CD4-positive, alpha-beta T cell treated with Interleukin-6 for 4 hours (primary cell): ENCODE results near the gene RBM14.
"Not testable (repeated sequence)": the region's sequence is repeated elsewhere in the genome, so short reads cannot be mapped to it uniquely, and the experiment has no call there.

ENCODE experiments used
- DNase-seq: peaks from one replicate; pipeline ENCODE4 v3.0.0-alpha.2; 2020; ENCODE audit warnings: mixed read lengths

The RBM14 gene

GRCh38 chr11:66637557-66638176 is 21.2 kb downstream of the RBM14 start:
- no peak for DNase-seq

GRCh38 chr11:66638177-66639065 is 22.0 kb downstream of the RBM14 start, which contains the start of gene RBM4:
Gene RBM4, plus strand, starts transcription at chr11:66638703. Its CDS starts 1,009 bp downstream, at chr11:66639712.
- peak; percentile 95 for DNase-seq

GRCh38 chr11:66639066-66639813 is 22.8 kb downstream of the RBM14 start:
- DNase-seq = peak; percentile 31

- DNase-seq = not testable (repeated sequence)
Observed at GRCh38 chr11:66639814-66640340, 23.4 kb downstream of the RBM14 start.

GRCh38 chr11:66641834-66642233 is 25.4 kb downstream of the RBM14 start:
- no peak for DNase-seq

DNA sequence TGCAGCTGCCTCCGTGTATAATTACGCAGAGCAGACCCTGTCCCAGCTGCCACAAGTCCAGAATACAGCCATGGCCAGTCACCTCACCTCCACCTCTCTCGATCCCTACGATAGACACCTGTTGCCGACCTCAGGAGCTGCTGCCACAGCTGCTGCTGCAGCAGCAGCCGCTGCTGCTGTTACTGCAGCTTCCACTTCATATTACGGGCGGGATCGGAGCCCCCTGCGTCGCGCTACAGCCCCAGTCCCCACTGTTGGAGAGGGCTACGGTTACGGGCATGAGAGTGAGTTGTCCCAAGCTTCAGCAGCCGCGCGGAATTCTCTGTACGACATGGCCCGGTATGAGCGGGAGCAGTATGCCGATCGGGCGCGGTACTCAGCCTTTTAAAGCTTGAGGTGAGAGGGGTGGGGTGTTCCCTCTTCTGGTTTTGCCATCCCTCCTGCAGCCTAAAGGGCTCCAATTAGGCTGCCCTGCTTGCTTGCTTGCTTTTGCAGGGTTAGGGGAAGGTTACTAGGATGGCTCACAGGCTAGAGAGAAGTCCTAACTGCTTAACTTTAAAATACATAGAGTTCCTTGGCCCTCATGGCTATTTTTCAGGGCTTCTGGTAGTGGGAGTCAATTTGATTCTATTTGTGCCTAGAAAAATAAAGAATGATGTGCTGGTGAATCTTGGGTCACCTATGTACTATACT is 27.5 kb downstream of the RBM14 start:
- DNase-seq = no peak

DNA sequence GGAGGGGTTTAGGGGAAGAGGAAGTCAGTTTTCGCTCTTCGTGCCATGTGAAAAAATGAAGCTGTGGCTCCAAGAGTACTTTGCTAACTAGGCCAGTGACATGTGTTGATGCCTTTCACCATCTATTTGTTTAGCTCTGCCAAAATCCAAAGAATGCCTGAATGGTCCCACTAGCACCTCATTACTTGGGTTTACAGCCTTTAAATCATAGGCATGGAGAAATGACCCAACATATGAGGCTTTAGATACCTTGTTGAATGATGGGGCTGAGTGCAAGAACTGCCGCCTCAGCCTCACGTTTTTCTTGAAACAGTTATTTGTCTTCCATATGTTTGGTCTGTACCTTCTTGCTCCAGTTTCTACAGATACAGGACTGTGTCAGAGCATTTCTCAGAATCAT is 30.4 kb downstream of the RBM14 start:
- DNase-seq = no peak

GRCh38 chr11:66649903-66650302 is 33.5 kb downstream of the RBM14 start:
- DNase-seq = no peak

DNA sequence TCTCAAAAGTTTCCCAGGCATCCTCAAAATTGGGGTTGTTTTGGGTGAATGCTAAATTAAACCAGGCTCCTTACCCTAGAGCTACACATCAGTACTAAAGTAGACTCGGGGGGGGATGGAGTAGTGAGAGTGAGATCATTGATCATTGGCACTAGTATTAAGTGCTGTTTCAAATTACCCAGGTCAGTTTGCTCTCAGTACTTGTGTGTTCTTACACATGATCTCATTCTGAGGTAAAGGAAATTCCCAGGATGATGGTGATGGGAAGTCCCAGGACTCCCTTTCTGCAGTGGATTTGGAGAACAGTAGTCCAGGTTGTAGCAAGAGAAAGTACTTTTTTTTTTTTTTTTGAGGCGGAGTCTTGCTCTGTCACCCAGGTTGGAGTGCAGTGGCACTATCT is 34.6 kb downstream of the RBM14 start:
- DNase-seq = no peak

DNA sequence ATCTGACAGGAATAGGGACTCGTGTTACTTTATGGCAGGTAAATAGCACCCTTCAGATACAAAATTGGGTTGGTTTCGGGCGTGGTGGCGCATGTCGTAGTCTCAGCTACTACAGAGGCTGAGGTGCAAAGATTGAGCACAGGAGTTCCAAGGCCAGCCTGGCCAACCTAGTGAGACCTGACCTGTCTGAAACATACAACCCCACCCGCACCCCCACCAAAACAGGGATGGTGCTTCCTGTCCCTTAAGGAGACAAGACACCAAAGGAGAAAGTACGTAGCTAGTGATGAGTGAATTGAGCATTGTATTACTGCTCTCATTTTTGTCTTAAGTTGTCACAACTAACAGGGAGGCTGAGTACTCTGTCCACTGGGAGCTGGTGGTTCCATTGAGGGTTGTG is 36.2 kb downstream of the RBM14 start:
- no peak for DNase-seq

GRCh38 chr11:66653123-66653522 is 36.7 kb downstream of the RBM14 start:
- DNase-seq = no peak

DNA sequence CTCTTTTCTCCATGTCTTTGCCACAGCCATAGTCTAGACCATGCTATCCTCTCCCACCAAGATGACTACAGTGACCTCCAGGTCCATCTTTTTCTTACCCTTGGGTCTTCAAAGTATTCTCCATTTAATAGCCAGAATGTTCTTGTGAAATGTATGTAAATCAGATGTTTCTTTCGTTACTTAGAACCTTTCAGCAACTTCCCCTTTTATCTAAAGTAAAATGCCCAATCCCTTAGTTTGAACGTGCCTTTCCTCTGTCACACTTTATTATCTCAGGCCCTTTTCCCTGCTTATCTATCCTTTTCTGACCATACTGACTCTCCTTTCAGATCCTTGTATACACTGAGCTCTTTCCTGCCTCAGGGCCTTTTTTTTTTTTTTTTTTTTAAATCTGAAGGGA is 43.3 kb downstream of the RBM14 start:
- no peak for DNase-seq

DNA sequence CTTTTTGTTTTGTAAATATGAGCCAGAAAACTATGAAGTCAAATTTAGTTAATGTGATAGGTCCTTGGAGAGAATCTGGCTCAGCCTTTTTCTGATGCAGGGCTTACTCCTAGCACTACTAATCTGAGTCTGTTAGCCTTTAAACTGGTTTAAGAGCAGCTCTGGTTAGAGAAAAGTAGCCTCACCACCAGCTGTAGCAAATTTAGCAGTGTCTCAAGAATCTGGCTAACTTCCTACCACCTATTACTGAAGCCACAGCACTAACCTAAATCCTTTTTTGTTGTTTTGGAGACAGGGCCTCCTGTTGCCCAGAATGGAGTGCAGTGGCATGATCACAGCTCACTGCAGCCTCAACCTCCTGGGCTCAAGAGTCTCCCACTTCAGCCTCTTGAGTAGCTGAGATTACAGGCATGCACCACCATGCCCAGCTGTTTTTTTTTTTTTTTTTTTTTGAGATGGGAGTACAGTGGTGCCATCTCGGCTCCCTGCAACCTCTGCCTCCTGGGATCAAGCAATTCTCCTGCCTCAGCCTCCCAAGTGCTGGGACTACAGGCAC is 47.4 kb downstream of the RBM14 start:
- no peak for DNase-seq

- DNase-seq = no peak
Observed at GRCh38 chr11:66665369-66665768, 48.9 kb downstream of the RBM14 start.

- DNase-seq = no peak
Observed at GRCh38 chr11:66670816-66671215, 54.4 kb downstream of the RBM14 start.

DNA sequence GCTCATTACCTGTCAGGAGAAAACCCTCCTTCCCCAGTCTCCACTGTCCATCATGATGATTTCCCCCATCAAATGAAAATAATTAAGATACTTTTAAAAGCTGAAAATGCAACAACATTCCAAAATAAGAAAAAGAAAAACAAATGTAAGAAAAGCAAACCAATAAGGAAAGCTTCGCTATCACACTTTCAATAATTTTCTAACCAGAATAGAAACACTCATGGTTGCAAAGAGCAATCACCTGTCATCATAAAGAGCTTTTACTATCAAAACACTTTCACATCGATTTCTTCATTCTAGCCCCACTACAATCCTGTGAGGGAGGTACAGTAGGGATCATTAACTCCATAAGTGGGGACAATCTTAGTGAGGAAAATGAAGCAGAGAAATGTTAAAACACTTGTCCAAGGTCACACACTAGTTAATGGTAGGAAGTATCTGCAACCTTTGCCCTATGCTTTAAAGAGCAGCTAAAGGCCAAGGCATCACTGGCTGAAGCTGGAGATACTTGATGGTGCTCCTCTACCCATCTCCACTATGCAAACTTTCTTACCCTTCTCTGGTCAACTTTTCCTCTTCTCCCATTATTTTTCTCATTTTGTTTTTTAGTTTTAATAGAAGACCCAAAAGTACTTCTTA is 58.7 kb downstream of the RBM14 start:
- DNase-seq = no peak

DNA sequence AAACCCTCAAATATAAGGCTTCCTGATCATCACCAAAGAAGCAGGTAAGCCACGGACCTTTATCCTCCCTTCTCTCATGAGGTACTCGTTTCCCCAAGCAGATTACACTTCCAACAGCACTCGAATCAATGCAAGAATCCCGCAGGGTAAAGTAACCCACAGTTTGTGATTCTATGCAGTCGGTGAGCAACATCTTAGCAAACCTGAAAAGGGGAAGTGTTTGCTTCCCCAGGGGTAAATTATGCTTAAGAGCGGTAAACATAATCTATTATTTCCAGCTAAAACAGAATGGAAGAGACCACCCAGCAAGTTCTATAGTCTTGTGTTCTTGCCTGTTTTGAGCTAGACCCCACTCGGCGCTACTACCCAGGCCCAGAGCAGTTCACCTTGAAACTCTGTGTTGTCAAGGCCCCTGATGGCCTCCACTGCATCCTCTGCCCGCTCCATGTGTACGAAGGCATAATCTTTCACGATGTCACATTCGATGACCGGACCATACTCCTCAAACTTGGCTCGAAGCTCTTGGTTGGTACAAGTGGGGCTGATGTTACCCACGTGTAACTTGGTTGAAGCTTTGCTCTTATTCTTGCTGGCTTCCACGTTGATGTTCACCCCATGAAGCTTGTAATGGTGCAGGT is 60.0 kb downstream of the RBM14 start:
- no peak for DNase-seq
